Peyer's patch (tissue), 4 donors: ENCODE results near the gene LSM3. TPM values are rescaled to one million over a fixed set of nuclear protein-coding genes. Genes with fewer than 3 reads are reported as not detected.

Experiments used
- DNase-seq, 3 donors: peaks; one replicate each; pipeline ENCODE4 v3.0.0-alpha.2; 2017 to 2019
- H3K27ac ChIP-seq, 4 donors: fragments of 200-600 bp; sonication (generic); one replicate each; pipeline ENCODE4 v1.5.1; 2016 to 2019
- H3K27me3 ChIP-seq, 2 donors: fragments of 200-600 bp; sonication (generic); one replicate each; pipeline ENCODE4 v1.5.1; 2019
- H3K36me3 ChIP-seq, 3 donors: fragments of 200-600 bp; sonication (generic); one replicate each; pipeline ENCODE4 v1.5.1; 2016 to 2019
- H3K4me1 ChIP-seq, 4 donors: fragments of 200-600 bp; sonication (generic); one replicate each; pipeline ENCODE4 v1.5.1; 2016 to 2019
- H3K4me3 ChIP-seq, 4 donors: fragments of 200-600 bp; sonication (generic); 1 replicate in 3 of 4; 2 replicates in 1 of 4; pipeline ENCODE4 v1.5.1; 2016 to 2019; ENCODE audit warnings: mild to moderate bottlenecking in 1 of 4
- H3K9me3 ChIP-seq, 4 donors: fragments of 200-600 bp; sonication (generic); one replicate each; pipeline ENCODE4 v1.5.1; 2016 to 2019; ENCODE audit warnings: mild to moderate bottlenecking in 1 of 4
- POLR2A ChIP-seq, 2 donors: fragments of 450-650 bp; IDR thresholded peaks; one replicate each; pipeline ENCODE4 v1.5.1; 2017; ENCODE audit warnings: antibody characterized with exemption in 2 of 2, mild to moderate bottlenecking in 2 of 2, moderate library complexity in 2 of 2
- total RNA-seq, 4 donors: library from RNA; depleted of rRNA; stranded (reverse); fragments of >200 nt; gene quantifications; one replicate each; pipeline ENCODE4 v1.1.0, GENCODE V29; 2016
- TF ChIP-seq, protein P1 (sequence below), 6 experiments: fragments of 450-650 bp in 4 of 6; fragments of 200-600 bp in 2 of 6; sonication (generic) in 1 of 6; IDR thresholded peaks; one replicate each; pipeline ENCODE4 v1.5.1; 2017 to 2019; ENCODE audit warnings: antibody characterized with exemption in 6 of 6, mild to moderate bottlenecking in 3 of 6, moderate library complexity in 1 of 6

LSM3 gene
- total RNA-seq, 4 donors from 2014 or later: 4.6 to 10.7 (median 7.0) TPM

DNA sequence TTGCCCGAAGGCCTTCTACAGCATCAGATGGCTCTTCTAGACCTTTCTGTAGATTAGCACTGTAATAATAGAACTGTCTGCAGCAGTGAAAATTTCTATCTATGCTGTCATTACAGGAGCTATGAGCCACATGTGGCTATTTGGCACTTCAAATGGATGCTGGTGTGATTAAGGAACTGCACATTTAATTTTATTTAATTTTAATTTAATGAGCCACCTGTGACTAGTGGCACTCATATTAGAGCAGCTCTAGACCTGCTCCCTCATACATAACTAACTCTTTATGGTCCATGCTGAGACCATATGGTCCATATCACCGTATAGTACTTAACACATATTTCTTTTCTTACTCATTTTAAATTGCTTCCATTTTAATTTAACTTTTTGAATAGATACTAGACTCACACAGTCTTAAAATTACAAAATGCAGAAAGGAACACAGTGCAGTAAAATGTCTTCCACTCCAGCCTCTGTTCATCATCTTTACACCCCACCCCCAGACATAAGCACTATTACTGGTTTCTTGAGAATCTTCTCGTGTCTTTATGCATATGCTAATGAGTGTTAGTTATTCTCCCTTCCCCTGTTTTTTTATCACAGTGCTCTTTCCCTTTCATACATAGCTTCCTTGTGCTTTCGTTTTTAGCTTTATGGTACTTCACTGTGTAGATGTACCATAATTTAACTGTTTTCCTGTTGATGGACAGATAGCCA is 9.6 kb downstream of the LSM3 start:
- Histone ChIP-seq H3K9me3 (no peaks in the 10 kb centered on the region), H3K27ac (no peak overlapping the region), H3K27me3 (no peaks in the 10 kb centered on the region), H3K36me3 (peaks cover 0 to 48% (median 0%) of the 10 kb centered on the region in 3 donors), H3K4me1 (no peaks in the 10 kb centered on the region), H3K4me3 (no peak overlapping the region)
- DNase-seq: no peak
- TF ChIP-seq POLR2A (IDR thresholded peaks at IDR 0.05): no peak
- TF ChIP-seq, protein P1, sequence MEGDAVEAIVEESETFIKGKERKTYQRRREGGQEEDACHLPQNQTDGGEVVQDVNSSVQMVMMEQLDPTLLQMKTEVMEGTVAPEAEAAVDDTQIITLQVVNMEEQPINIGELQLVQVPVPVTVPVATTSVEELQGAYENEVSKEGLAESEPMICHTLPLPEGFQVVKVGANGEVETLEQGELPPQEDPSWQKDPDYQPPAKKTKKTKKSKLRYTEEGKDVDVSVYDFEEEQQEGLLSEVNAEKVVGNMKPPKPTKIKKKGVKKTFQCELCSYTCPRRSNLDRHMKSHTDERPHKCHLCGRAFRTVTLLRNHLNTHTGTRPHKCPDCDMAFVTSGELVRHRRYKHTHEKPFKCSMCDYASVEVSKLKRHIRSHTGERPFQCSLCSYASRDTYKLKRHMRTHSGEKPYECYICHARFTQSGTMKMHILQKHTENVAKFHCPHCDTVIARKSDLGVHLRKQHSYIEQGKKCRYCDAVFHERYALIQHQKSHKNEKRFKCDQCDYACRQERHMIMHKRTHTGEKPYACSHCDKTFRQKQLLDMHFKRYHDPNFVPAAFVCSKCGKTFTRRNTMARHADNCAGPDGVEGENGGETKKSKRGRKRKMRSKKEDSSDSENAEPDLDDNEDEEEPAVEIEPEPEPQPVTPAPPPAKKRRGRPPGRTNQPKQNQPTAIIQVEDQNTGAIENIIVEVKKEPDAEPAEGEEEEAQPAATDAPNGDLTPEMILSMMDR (IDR thresholded peaks at IDR 0.05): no peak

DNA sequence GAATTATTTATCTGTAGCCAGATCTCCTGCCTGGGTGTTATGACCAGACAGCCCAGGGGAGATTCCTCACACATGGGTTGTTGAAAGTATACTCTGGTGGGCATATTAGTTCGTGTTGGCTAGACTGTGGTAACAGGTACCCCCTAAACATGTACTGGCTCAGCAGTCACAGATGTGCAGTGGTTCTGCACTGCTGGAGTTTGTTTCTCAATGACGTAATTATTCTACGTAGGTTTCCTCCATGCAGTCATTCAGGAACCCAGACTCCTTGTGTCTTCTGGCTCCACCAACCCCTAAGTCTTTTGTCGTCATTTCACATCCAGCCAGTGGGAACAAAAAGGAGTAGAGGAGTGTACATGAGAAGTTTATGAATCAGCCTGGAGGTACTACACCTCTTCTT is 16.2 kb downstream of the LSM3 start:
- Histone ChIP-seq H3K4me3 (no peak overlapping the region), H3K27ac (no peak overlapping the region), H3K9me3 (no peaks in the 10 kb centered on the region), H3K36me3 (peaks cover 0 to 37% (median 0%) of the 10 kb centered on the region in 3 donors), H3K27me3 (no peaks in the 10 kb centered on the region), H3K4me1 (no peaks in the 10 kb centered on the region)
- no peak for DNase-seq
- no peak for TF ChIP-seq POLR2A (IDR thresholded peaks at IDR 0.05)
- TF ChIP-seq, protein P1 (IDR thresholded peaks at IDR 0.05): no peak

DNA sequence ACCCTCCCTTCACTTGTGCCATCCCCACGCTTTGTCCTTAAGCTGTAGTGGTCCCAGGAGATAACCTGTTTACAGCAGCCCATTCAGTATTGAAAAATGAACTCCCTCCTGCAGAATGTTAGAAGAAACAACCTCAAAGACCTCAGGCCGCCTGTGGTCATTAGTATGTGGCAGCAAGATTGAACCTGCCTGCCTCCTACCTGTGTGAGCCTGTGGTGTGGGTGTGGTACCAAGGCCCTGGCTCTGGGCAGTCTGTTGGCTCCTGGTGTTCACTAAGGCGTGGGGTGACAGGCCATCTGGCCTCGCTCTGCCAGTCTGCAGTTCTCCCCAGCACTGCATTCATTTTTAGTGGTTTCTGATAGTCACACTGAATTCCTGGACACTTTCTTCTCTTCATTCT is 21.0 kb downstream of the LSM3 start:
- Histone ChIP-seq H3K4me3 (no peak overlapping the region), H3K27me3 (no peaks in the 10 kb centered on the region), H3K27ac (no peak overlapping the region), H3K4me1 (peaks cover 0 to 32% (median 5%) of the 10 kb centered on the region in 4 donors), H3K9me3 (no peaks in the 10 kb centered on the region), H3K36me3 (peaks cover 0 to 31% (median 0%) of the 10 kb centered on the region in 3 donors)
- no peak for DNase-seq
- no peak for TF ChIP-seq POLR2A (IDR thresholded peaks at IDR 0.05)
- TF ChIP-seq, protein P1 (IDR thresholded peaks at IDR 0.05): no peak

DNA sequence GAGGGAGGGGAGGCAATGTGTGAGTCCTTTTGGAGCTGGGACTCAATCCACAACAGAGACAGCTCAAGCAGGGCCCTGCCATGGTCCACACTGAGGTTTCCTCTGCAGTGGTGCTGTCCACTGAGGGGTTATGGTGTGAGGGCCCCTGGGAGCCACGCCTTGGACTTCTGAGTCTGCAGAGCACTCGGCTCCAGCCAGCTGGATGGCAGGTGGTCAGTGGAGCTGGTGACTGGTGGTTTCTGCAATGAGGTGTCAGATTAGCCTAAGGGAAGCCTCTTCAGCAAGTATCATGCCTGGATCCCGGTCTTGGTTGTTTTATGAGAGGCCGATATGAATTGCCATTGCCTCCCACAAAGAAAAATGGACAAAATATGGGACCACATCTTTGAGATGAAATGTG is 21.7 kb downstream of the LSM3 start:
- TF ChIP-seq, protein P1 (IDR thresholded peaks at IDR 0.05): no peak
- no peak for TF ChIP-seq POLR2A (IDR thresholded peaks at IDR 0.05)
- Histone ChIP-seq H3K36me3 (peaks cover 0 to 31% (median 0%) of the 10 kb centered on the region in 3 donors), H3K27me3 (no peaks in the 10 kb centered on the region), H3K27ac (no peak overlapping the region), H3K9me3 (no peaks in the 10 kb centered on the region), H3K4me3 (no peak overlapping the region), H3K4me1 (peaks cover 0 to 38% (median 5%) of the 10 kb centered on the region in 4 donors)
- no peak for DNase-seq

DNA sequence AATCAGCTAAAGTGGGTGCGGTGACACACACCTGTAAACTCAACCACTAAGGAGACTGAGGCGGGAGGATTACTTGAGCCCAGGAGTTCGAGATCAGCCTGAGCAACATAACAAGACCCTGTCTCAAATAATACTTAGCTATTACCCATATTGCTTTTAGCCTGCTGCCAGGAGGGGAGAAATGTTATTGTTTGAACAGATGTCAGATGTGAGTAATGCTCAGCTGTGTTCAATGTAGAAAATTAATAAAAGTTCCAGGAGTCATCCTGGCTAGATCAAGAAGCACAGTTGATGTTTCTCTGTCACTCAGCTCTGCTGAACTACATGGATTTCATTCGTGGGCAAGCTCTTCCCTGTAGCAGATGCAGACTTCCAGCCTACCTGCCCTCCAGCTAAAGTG is 22.2 kb downstream of the LSM3 start:
- no peak overlapping the region for H3K27ac ChIP-seq
- no peak overlapping the region for H3K4me3 ChIP-seq
- H3K36me3 ChIP-seq: peaks cover 0 to 31% (median 0%) of the 10 kb centered on the region in 3 donors

DNA sequence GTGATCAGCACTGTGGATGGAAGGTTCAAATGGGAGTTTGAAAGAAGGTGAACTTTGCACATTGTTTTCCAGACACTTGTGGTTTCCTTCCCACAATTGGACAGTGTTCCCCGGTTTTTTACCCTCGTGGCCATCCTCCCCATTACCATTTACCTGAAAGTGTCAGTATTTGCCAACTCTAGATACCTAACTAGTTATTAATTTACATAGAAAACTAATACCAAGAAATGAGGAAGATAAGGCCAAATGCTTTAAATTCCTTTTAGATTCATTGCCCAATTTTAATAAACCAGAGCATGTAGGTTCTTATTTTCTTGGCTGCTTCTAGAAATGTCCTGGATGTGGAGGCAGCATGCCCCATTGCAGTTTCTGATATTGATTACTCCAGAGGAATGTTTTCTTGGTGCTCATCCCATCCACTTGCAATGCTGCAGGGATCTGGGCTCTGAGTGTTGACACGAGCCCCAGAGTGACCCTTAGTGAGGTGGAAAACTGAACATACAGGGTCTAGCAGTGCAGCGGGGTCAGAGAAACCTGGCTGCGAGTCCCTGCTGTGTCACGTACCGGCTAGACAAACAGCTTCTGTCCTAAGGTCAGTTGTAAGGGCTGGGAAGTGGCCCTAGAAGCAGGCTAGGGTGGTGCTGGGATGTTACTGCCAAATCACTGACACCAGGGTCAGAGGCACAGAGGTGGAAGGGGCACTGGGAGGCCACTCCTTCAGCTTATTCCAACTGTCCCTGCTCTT is 23.5 kb downstream of the LSM3 start:
- H3K27ac ChIP-seq: peak overlapping the region in 2 of 4 donors; percentile 11 to 70
- peaks cover 0 to 23% (median 0%) of the 10 kb centered on the region in 3 donors for H3K36me3 ChIP-seq

More for the DNA sequence above, 22.2 kb downstream of the LSM3 start:
- no peak for DNase-seq
- no peaks in the 10 kb centered on the region for H3K27me3 ChIP-seq
- H3K9me3 ChIP-seq: no peaks in the 10 kb centered on the region
- H3K4me1 ChIP-seq: peaks cover 0 to 38% (median 5%) of the 10 kb centered on the region in 4 donors
- no peak for TF ChIP-seq POLR2A (IDR thresholded peaks at IDR 0.05)

More for the DNA sequence above, 23.5 kb downstream of the LSM3 start:
- H3K4me1 ChIP-seq: peaks cover 0 to 38% (median 5%) of the 10 kb centered on the region in 4 donors
- H3K9me3 ChIP-seq: no peaks in the 10 kb centered on the region
- no peak overlapping the region for H3K4me3 ChIP-seq
- DNase-seq: no peak
- no peak for TF ChIP-seq POLR2A (IDR thresholded peaks at IDR 0.05)
- TF ChIP-seq, protein P1 (IDR thresholded peaks at IDR 0.05): no peak
- H3K27me3 ChIP-seq: no peaks in the 10 kb centered on the region
